ENCODE data around the gene NLRP5. TPM values are rescaled to one million over a fixed set of nuclear protein-coding genes. Genes with fewer than 3 reads are reported as not detected.

The NLRP5 gene
- total RNA-seq, 2 experiments from 2014 or later: not detected

DNA sequence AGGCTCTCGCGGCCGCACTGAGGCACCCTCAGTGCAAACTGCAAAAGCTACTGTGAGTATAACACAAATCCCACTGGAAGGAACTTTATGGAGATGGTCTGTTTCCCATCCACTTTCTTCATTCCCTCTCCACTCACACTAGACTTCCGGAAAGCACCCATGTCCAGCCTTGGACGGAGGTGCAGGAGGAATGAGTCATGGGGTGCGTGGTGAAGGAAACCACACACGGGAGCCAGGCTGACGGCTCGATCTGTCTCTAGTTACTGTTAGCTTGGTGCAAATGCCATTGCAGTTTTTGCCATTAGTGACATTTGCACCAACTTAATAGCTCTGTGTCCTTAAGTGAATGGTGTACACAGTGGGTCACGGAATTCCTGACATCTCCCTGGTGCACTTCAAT, 24.4 kb upstream of the NLRP5 start:
- no peak for DNase-seq (ENCODE audit: low spot score)
- H3K9me2 ChIP-seq (ENCODE audit: insufficient read depth, low read length): no peaks in the 10 kb centered on the region
- BruUV-seq (replicated peaks): no TSS peak
- H3K4me3 ChIP-seq (ENCODE audit: low read depth, low read length, poor library complexity, severe bottlenecking): no peak overlapping the region
- no peaks in the 10 kb centered on the region for H3K4me1 ChIP-seq (ENCODE audit: insufficient read depth, low read length, poor library complexity, severe bottlenecking)
- H4K20me1 ChIP-seq (ENCODE audit: insufficient read depth, low read length): no peaks in the 10 kb centered on the region
- H2AFZ ChIP-seq (ENCODE audit: low read length): no peak overlapping the region
- no peak overlapping the region for H3K4me2 ChIP-seq (ENCODE audit: low read length)
- H3K27ac ChIP-seq (ENCODE audit: low read depth, low read length, poor library complexity, severe bottlenecking): no peak overlapping the region
- intact Hi-C loops (cut with micrococcal nuclease; ENCODE audit: unreplicated experiment): no loop called here
- POLR2A ChIA-PET: no interaction called here
- H3K79me2 ChIP-seq (ENCODE audit: insufficient read depth, low read depth, low read length): no peaks in the 10 kb centered on the region
- no peak for TF ChIP-seq EZH2phosphoT487 (IDR thresholded peaks at IDR 0.05; ENCODE audit: borderline replicate concordance, low read depth, low read length)
- TF ChIP-seq, protein P1, sequence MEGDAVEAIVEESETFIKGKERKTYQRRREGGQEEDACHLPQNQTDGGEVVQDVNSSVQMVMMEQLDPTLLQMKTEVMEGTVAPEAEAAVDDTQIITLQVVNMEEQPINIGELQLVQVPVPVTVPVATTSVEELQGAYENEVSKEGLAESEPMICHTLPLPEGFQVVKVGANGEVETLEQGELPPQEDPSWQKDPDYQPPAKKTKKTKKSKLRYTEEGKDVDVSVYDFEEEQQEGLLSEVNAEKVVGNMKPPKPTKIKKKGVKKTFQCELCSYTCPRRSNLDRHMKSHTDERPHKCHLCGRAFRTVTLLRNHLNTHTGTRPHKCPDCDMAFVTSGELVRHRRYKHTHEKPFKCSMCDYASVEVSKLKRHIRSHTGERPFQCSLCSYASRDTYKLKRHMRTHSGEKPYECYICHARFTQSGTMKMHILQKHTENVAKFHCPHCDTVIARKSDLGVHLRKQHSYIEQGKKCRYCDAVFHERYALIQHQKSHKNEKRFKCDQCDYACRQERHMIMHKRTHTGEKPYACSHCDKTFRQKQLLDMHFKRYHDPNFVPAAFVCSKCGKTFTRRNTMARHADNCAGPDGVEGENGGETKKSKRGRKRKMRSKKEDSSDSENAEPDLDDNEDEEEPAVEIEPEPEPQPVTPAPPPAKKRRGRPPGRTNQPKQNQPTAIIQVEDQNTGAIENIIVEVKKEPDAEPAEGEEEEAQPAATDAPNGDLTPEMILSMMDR (conservative IDR thresholded peaks at IDR 0.05; ENCODE audit: low read length): no peak
- CTCF ChIA-PET (ENCODE audit: unreplicated experiment): no interaction called here
- H3K9me3 ChIP-seq (ENCODE audit: low read length): no peaks in the 10 kb centered on the region
- no peaks in the 10 kb centered on the region for H3K36me3 ChIP-seq (ENCODE audit: insufficient read depth, low read length)

DNA sequence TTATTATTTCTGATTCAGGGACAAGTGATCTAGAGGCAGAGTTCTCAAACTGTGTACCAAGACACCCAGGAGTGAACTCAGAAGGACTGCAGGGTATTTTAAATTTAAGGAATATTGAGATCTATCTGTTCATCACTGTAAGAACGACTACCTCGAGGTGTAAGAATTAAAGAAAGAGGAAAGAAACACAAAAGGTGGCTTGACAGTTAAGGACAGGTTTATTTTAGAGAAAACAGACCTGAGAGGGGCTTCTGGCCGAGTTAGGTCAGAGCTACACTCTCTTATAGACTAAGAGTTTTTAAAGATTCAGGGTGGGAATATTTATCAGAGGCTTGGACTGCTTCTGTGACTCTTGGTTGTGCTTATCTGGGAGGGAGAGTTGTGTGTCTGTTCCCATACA, 12.6 kb upstream of the NLRP5 start:
- Histone ChIP-seq H3K36me3 (ENCODE audit: insufficient read depth, low read length) (no peaks in the 10 kb centered on the region), H3K79me2 (ENCODE audit: insufficient read depth, low read depth, low read length) (no peaks in the 10 kb centered on the region), H3K4me1 (ENCODE audit: insufficient read depth, low read length, poor library complexity, severe bottlenecking) (no peaks in the 10 kb centered on the region), H4K20me1 (ENCODE audit: insufficient read depth, low read length) (no peaks in the 10 kb centered on the region), H3K9me3 (ENCODE audit: low read length) (0 out of 2 replicates have a peak, but pooled peaks cover 12% of the 10 kb centered on the region), H3K4me2 (ENCODE audit: low read length) (no peak overlapping the region), H3K27ac (ENCODE audit: low read depth, low read length, poor library complexity, severe bottlenecking) (no peak overlapping the region), H3K9me2 (ENCODE audit: insufficient read depth, low read length) (no peaks in the 10 kb centered on the region), H3K4me3 (ENCODE audit: low read depth, low read length, poor library complexity, severe bottlenecking) (no peak overlapping the region), H2AFZ (ENCODE audit: low read length) (no peak overlapping the region)
- no peak for TF ChIP-seq EZH2phosphoT487 (IDR thresholded peaks at IDR 0.05; ENCODE audit: borderline replicate concordance, low read depth, low read length)
- TF ChIP-seq, protein P1 (conservative IDR thresholded peaks at IDR 0.05; ENCODE audit: low read length): no peak
- no peak for DNase-seq (ENCODE audit: low spot score)
- ChIA-PET CTCF (ENCODE audit: unreplicated experiment) (no interaction called here), POLR2A (no interaction called here)
- BruUV-seq (replicated peaks): no TSS peak
- intact Hi-C loops (cut with micrococcal nuclease; ENCODE audit: unreplicated experiment): no loop called here

DNA sequence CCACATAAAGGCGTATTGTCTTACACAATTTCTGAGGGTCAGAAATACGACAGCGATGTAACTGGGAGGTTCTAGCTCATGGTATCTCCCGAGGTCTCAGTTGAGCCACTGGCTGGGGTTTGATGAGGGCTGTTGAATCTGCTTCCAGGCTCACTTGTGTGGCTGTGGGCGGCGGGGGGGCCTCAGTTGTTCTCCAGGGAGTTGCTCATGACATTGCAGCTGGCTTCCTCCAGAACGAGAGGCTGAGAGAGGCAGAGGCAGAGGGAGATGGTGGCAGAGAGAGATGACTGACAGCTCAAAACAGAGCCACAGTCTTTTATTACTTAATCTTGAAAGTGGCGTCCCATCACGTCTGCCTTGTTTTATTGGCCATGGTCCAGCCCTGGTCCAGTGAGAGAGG, 6.2 kb upstream of the NLRP5 start:
- H3K4me2 ChIP-seq (ENCODE audit: low read length): no peak overlapping the region
- BruUV-seq (replicated peaks): no TSS peak
- no peak for DNase-seq (ENCODE audit: low spot score)
- TF ChIP-seq EZH2phosphoT487 (IDR thresholded peaks at IDR 0.05; ENCODE audit: borderline replicate concordance, low read depth, low read length): no peak
- TF ChIP-seq, protein P1 (conservative IDR thresholded peaks at IDR 0.05; ENCODE audit: low read length): no peak
- no peak overlapping the region for H3K27ac ChIP-seq (ENCODE audit: low read depth, low read length, poor library complexity, severe bottlenecking)
- no peaks in the 10 kb centered on the region for H4K20me1 ChIP-seq (ENCODE audit: insufficient read depth, low read length)
- no peaks in the 10 kb centered on the region for H3K36me3 ChIP-seq (ENCODE audit: insufficient read depth, low read length)
- no peaks in the 10 kb centered on the region for H3K9me2 ChIP-seq (ENCODE audit: insufficient read depth, low read length)
- no peaks in the 10 kb centered on the region for H3K4me1 ChIP-seq (ENCODE audit: insufficient read depth, low read length, poor library complexity, severe bottlenecking)
- no peaks in the 10 kb centered on the region for H3K9me3 ChIP-seq (ENCODE audit: low read length)
- no peak overlapping the region for H2AFZ ChIP-seq (ENCODE audit: low read length)
- ChIA-PET POLR2A (no interaction called here), CTCF (ENCODE audit: unreplicated experiment) (no interaction called here)
- H3K79me2 ChIP-seq (ENCODE audit: insufficient read depth, low read depth, low read length): no peaks in the 10 kb centered on the region
- H3K4me3 ChIP-seq (ENCODE audit: low read depth, low read length, poor library complexity, severe bottlenecking): no peak overlapping the region
- intact Hi-C loops (cut with micrococcal nuclease; ENCODE audit: unreplicated experiment): no loop called here
